Astrocyte of the spinal cord (primary cell): Measurements from ENCODE around the gene DISC1.

Experiments used
- DNase-seq: peaks from one replicate; pipeline ENCODE4 v3.0.0; 2011; ENCODE audit warnings: low read depth, low spot score
- H3K4me3 ChIP-seq: 2 replicates; pipeline ENCODE4 v1.5.1; 2011; ENCODE audit warnings: low read depth, mild to moderate bottlenecking, low read length, moderate library complexity
- CTCF ChIP-seq: IDR thresholded peaks from 2 replicates; pipeline ENCODE4 v1.5.1; 2012; ENCODE audit warnings: low read depth, mild to moderate bottlenecking, low read length, inconsistent platforms
- in situ Hi-C: cut with HindIII; loops from 2 replicates; pipeline ENCODE4 v1.10.0; 2017; ENCODE audit warnings: low sequenced_read_pairs

Gene DISC1

GRCh38 chr1:231866392-231867331 lies 240.1 kb downstream of the DISC1 start:
- in situ Hi-C loops = no loop called here
- TF ChIP-seq CTCF = peak; percentile 76
- H3K4me3 ChIP-seq = no peak overlapping the region
- DNase-seq = peak; percentile 61

GRCh38 chr1:231867607-231868006 lies 241.0 kb downstream of the DISC1 start:
- no peak for DNase-seq
- in situ Hi-C loops = no loop called here
- TF ChIP-seq CTCF = no peak
- H3K4me3 ChIP-seq = no peak overlapping the region

GRCh38 chr1:231869364-231869763 lies 242.8 kb downstream of the DISC1 start:
- DNase-seq = no peak
- no peak for TF ChIP-seq CTCF
- in situ Hi-C loops = no loop called here
- no peak overlapping the region for H3K4me3 ChIP-seq

- in situ Hi-C loops = no loop called here
- H3K4me3 ChIP-seq = no peak overlapping the region
- TF ChIP-seq CTCF = no peak
- DNase-seq = no peak
These were observed 244.9 kb downstream of the DISC1 start for GRCh38 chr1:231871471-231871870.

GRCh38 chr1:231871878-231872277 lies 245.3 kb downstream of the DISC1 start:
- in situ Hi-C loops = no loop called here
- TF ChIP-seq CTCF = no peak
- no peak for DNase-seq
- H3K4me3 ChIP-seq = no peak overlapping the region

GRCh38 chr1:231872461-231872910 lies 245.9 kb downstream of the DISC1 start:
- TF ChIP-seq CTCF = no peak
- no peak overlapping the region for H3K4me3 ChIP-seq
- DNase-seq = peak; percentile 59
- in situ Hi-C loops = no loop called here
